ENCODE measurements around the gene MAMLD1.
"Not testable (repeated sequence)": the region's sequence is repeated elsewhere in the genome, so short reads cannot be mapped to it uniquely, and the experiment has no call there.

MAMLD1 gene

GRCh38 chrX:150362599-150363481 is at the start of gene MAMLD1:
MAMLD1 (plus strand) TSS chrX:150363317; CDS start chrX:150445517, 82,200 bp downstream.
- DNase-seq, result no peak

- DNase-seq, result no peak
Observed at GRCh38 chrX:150313514-150313913, 49.6 kb upstream of the MAMLD1 start.

GRCh38 chrX:150314186-150314585 is 48.9 kb upstream of the MAMLD1 start:
- no peak for DNase-seq

GRCh38 chrX:150316564-150316963 is 46.6 kb upstream of the MAMLD1 start:
- no peak for DNase-seq

- DNase-seq, result no peak
Observed at GRCh38 chrX:150323020-150323419, 40.1 kb upstream of the MAMLD1 start.

- DNase-seq, result no peak
Observed at GRCh38 chrX:150324035-150324728, 38.9 kb upstream of the MAMLD1 start.

- no peak for DNase-seq
Observed at GRCh38 chrX:150324919-150325318, 38.2 kb upstream of the MAMLD1 start.

GRCh38 chrX:150326541-150327247 is 36.4 kb upstream of the MAMLD1 start:
- DNase-seq, result no peak

GRCh38 chrX:150329282-150329681 is 33.8 kb upstream of the MAMLD1 start:
- no peak for DNase-seq

GRCh38 chrX:150329868-150330267 is 33.2 kb upstream of the MAMLD1 start:
- DNase-seq, result no peak

- DNase-seq, result no peak
Observed at GRCh38 chrX:150332023-150332422, 31.1 kb upstream of the MAMLD1 start.

- no peak for DNase-seq
Observed at GRCh38 chrX:150334100-150334499, 29.0 kb upstream of the MAMLD1 start.

GRCh38 chrX:150334981-150335380 is 28.1 kb upstream of the MAMLD1 start:
- no peak for DNase-seq

- no peak for DNase-seq
Observed at GRCh38 chrX:150337026-150337425, 26.1 kb upstream of the MAMLD1 start.

- DNase-seq, result no peak
Observed at GRCh38 chrX:150337536-150337935, 25.6 kb upstream of the MAMLD1 start.

GRCh38 chrX:150338615-150339014 is 24.5 kb upstream of the MAMLD1 start:
- no peak for DNase-seq

- no peak for DNase-seq
Observed at GRCh38 chrX:150339736-150340135, 23.4 kb upstream of the MAMLD1 start.

- DNase-seq, result not testable (repeated sequence)
Observed at GRCh38 chrX:150340326-150340725, 22.8 kb upstream of the MAMLD1 start.

- DNase-seq, result no peak
Observed at GRCh38 chrX:150347471-150347870, 15.6 kb upstream of the MAMLD1 start.

- DNase-seq, result no peak
Observed at GRCh38 chrX:150348365-150348764, 14.8 kb upstream of the MAMLD1 start.

GRCh38 chrX:150352114-150352513 is 11.0 kb upstream of the MAMLD1 start:
- DNase-seq, result no peak

GRCh38 chrX:150352581-150352980 is 10.5 kb upstream of the MAMLD1 start:
- no peak for DNase-seq

- no peak for DNase-seq
Observed at GRCh38 chrX:150355913-150356312, 7.2 kb upstream of the MAMLD1 start.

GRCh38 chrX:150357790-150358189 is 5.3 kb upstream of the MAMLD1 start:
- no peak for DNase-seq

All from SHP77 (cell line).